ENCODE measurements around the gene PROKR1. TPM values are rescaled to one million over a fixed set of nuclear protein-coding genes. Genes with fewer than 3 reads are reported as not detected.
A peak's percentile ranks its signal among the peaks of the same experiment; 100 is the strongest.

Gene PROKR1
- total and polyA plus RNA-seq, 2 donors (not counting 3 experiments of a cell fraction or from before 2014, with no cell fraction given) = not detected

DNA sequence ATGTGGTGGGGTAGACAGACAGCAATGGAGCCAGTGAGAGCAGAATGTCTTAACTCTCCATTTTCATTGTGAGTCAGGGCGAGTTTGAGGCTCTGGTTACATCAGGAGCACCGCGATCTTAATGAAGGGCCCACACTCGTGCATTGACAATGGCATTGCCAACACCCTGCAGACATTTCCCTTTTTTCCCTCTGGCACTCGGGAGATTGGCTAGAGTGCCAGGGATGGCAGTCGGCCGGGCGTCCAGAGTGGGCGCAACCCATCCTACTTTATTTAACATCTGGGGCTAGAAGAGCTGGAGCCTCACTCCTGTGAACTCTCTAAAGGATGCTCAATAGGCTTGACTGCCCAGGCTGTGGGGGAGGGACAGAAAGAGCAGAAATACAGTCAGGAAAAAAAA is 9.7 kb downstream of the PROKR1 start:
- no peak overlapping the region for H3K27ac ChIP-seq (ENCODE audit: insufficient read depth, low read depth, low read length)
- H2AFZ ChIP-seq (ENCODE audit: low read depth, low read length) = no peak overlapping the region
- dilution Hi-C loops (cut with MboI; ENCODE audit: extremely low pct_ligation_motif_present, low sequenced_read_pairs) (no loop called here), intact Hi-C loops (cut with micrococcal nuclease) (loop anchor here (5.0 kb wide), 1 partner anchor 186 kb away; the partner anchor contains the start of genes APLF and FBXO48)
- BruUV-seq (replicated peaks) = no TSS peak
- H4K20me1 ChIP-seq (replicated peaks; ENCODE audit: control insufficient read depth, extremely low read depth, insufficient read depth, low read length) = no peaks in the 10 kb centered on the region
- peaks cover 31 to 33% of the 10 kb centered on the region in 2 experiments for H3K27me3 ChIP-seq (ENCODE audit: control insufficient read depth in 2 of 2, insufficient read depth in 2 of 2, low read length in 2 of 2)
- peaks cover 17% of the 10 kb centered on the region for H3K4me1 ChIP-seq (ENCODE audit: control insufficient read depth, extremely low read depth, insufficient read depth, low read length)
- peak overlapping the region; percentile 73 for H3K4me2 ChIP-seq (ENCODE audit: insufficient read depth, low read length)
- no peak overlapping the region for H3K4me3 ChIP-seq (replicated peaks in 1 of 3; ENCODE audit: insufficient read depth in 1 of 3, low read depth in 1 of 3, low read length in 3 of 3)
- TF ChIP-seq GATA2 (IDR thresholded peaks at IDR 0.05; ENCODE audit: insufficient read depth, insufficient read length, low read depth, low read length) = no peak
- no peak for TF ChIP-seq POLR2AphosphoS5 (IDR thresholded peaks at IDR 0.05; ENCODE audit: insufficient read depth, low read depth, low read length)
- TF ChIP-seq POLR2A (IDR thresholded peaks at IDR 0.05; ENCODE audit: low read depth, low read length) = no peak
- no peak for TF ChIP-seq EZH2 (IDR thresholded peaks at IDR 0.05; ENCODE audit: borderline replicate concordance, low read depth, low read length, severe bottlenecking)
- TF ChIP-seq MYC (IDR thresholded peaks at IDR 0.05; ENCODE audit: low read depth, low read length) = no peak
- no peak for TF ChIP-seq JUN (IDR thresholded peaks at IDR 0.05; ENCODE audit: borderline replicate concordance, insufficient read depth, insufficient read length, low read depth)
- H3K9ac ChIP-seq (replicated peaks; ENCODE audit: extremely low read depth, insufficient read depth, low read length) = no peak overlapping the region
- ChIA-PET POLR2A (no interaction called here), CTCF (interaction anchor here (1.0 to 3.2 kb wide), 8 partner anchors 9 to 272 kb away, joined by 3 to 22 read pairs (median 6); partner anchors contain the start of gene PROKR1)
- H3K79me2 ChIP-seq (ENCODE audit: control insufficient read depth, insufficient read depth, low read length) = no peaks in the 10 kb centered on the region
- FAIRE-seq = no peak
- no peaks in the 10 kb centered on the region for H3K9me3 ChIP-seq (replicated peaks; ENCODE audit: control insufficient read depth, insufficient read depth, low read length)
- H3K36me3 ChIP-seq (ENCODE audit: control insufficient read depth in 2 of 2, extremely low read depth in 1 of 2, insufficient read depth in 2 of 2, low read length in 2 of 2) = no peaks in the 10 kb centered on the region
- H3K9me1 ChIP-seq (replicated peaks; ENCODE audit: control insufficient read depth, extremely low read depth, insufficient read depth, low read length) = no peaks in the 10 kb centered on the region
- no peak for DNase-seq (ENCODE audit: low read depth, low spot score)

DNA sequence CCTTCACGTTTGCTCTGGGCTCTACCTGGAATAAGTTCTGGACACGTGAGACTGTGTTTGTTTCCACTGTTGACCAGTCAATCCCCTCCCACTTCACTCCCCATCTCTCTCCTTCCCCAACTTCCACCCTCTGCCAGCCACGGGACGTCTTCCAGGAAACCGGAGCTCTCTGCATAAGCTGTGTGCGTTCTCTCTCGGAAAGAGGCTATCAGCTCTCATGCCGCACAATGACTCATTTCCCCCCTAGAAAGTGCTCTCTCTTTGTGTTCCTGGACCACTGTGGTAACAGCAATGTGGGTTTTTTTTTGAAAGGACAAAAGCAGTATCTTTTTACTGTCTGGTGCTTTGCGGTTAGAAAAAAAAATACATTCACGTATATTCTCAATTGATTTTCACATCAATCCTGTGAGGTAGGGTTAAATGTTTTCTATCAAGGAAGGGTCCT is 10.2 kb downstream of the PROKR1 start:
- dilution Hi-C loops (cut with MboI; ENCODE audit: extremely low pct_ligation_motif_present, low sequenced_read_pairs) (no loop called here), intact Hi-C loops (cut with micrococcal nuclease) (loop anchor here (5.0 kb wide), 1 partner anchor 186 kb away; the partner anchor contains the start of genes APLF and FBXO48)
- H3K4me2 ChIP-seq (ENCODE audit: insufficient read depth, low read length) = peak overlapping the region; percentile 73
- TF ChIP-seq EZH2 (IDR thresholded peaks at IDR 0.05; ENCODE audit: borderline replicate concordance, low read depth, low read length, severe bottlenecking) (no peak), POLR2A (IDR thresholded peaks at IDR 0.05; ENCODE audit: low read depth, low read length) (no peak), POLR2AphosphoS5 (IDR thresholded peaks at IDR 0.05; ENCODE audit: insufficient read depth, low read depth, low read length) (peak; percentile 56), GATA2 (IDR thresholded peaks at IDR 0.05; ENCODE audit: insufficient read depth, insufficient read length, low read depth, low read length) (peak; percentile 77), JUN (IDR thresholded peaks at IDR 0.05; ENCODE audit: borderline replicate concordance, insufficient read depth, insufficient read length, low read depth) (peak; percentile 81), MYC (IDR thresholded peaks at IDR 0.05; ENCODE audit: low read depth, low read length) (peak; percentile 38), FOS (IDR thresholded peaks at IDR 0.05; ENCODE audit: borderline replicate concordance, insufficient read depth, low read length) (peak; percentile 96)
- TF ChIP-seq, protein P1, sequence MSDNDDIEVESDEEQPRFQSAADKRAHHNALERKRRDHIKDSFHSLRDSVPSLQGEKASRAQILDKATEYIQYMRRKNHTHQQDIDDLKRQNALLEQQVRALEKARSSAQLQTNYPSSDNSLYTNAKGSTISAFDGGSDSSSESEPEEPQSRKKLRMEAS (IDR thresholded peaks at IDR 0.05; ENCODE audit: insufficient read depth, insufficient read length) = no peak
- TF ChIP-seq, protein P2, sequence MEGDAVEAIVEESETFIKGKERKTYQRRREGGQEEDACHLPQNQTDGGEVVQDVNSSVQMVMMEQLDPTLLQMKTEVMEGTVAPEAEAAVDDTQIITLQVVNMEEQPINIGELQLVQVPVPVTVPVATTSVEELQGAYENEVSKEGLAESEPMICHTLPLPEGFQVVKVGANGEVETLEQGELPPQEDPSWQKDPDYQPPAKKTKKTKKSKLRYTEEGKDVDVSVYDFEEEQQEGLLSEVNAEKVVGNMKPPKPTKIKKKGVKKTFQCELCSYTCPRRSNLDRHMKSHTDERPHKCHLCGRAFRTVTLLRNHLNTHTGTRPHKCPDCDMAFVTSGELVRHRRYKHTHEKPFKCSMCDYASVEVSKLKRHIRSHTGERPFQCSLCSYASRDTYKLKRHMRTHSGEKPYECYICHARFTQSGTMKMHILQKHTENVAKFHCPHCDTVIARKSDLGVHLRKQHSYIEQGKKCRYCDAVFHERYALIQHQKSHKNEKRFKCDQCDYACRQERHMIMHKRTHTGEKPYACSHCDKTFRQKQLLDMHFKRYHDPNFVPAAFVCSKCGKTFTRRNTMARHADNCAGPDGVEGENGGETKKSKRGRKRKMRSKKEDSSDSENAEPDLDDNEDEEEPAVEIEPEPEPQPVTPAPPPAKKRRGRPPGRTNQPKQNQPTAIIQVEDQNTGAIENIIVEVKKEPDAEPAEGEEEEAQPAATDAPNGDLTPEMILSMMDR (IDR thresholded peaks at IDR 0.05; ENCODE audit: extremely low read depth in 1 of 2, insufficient read depth in 1 of 2, low read depth in 1 of 2, low read length in 2 of 2) = no peak
- FAIRE-seq (peak; percentile 99), DNase-seq (ENCODE audit: low read depth, low spot score) (peak; percentile 86)
- H3K4me1 ChIP-seq (ENCODE audit: control insufficient read depth, extremely low read depth, insufficient read depth, low read length) = peaks cover 17% of the 10 kb centered on the region
- no peak overlapping the region for H3K9ac ChIP-seq (replicated peaks; ENCODE audit: extremely low read depth, insufficient read depth, low read length)
- ChIA-PET CTCF (interaction anchor here (1.0 to 3.2 kb wide), 8 partner anchors 10 to 272 kb away, joined by 3 to 22 read pairs (median 6); partner anchors contain the start of gene PROKR1), POLR2A (no interaction called here)
- H3K36me3 ChIP-seq (ENCODE audit: control insufficient read depth in 2 of 2, extremely low read depth in 1 of 2, insufficient read depth in 2 of 2, low read length in 2 of 2) = no peaks in the 10 kb centered on the region
- H2AFZ ChIP-seq (ENCODE audit: low read depth, low read length) = no peak overlapping the region
- no peaks in the 10 kb centered on the region for H3K9me3 ChIP-seq (replicated peaks; ENCODE audit: control insufficient read depth, insufficient read depth, low read length)
- peak overlapping the region in 1 of 3 experiments; percentile 2 for H3K4me3 ChIP-seq (replicated peaks in 1 of 3; ENCODE audit: insufficient read depth in 1 of 3, low read depth in 1 of 3, low read length in 3 of 3)
- no peaks in the 10 kb centered on the region for H3K9me1 ChIP-seq (replicated peaks; ENCODE audit: control insufficient read depth, extremely low read depth, insufficient read depth, low read length)
- no peak overlapping the region for H3K27ac ChIP-seq (ENCODE audit: insufficient read depth, low read depth, low read length)
- BruUV-seq (replicated peaks) = no TSS peak
- H4K20me1 ChIP-seq (replicated peaks; ENCODE audit: control insufficient read depth, extremely low read depth, insufficient read depth, low read length) = no peaks in the 10 kb centered on the region
- peaks cover 31 to 35% of the 10 kb centered on the region in 2 experiments for H3K27me3 ChIP-seq (ENCODE audit: control insufficient read depth in 2 of 2, insufficient read depth in 2 of 2, low read length in 2 of 2)
- H3K79me2 ChIP-seq (ENCODE audit: control insufficient read depth, insufficient read depth, low read length) = no peaks in the 10 kb centered on the region

Measured in endothelial cell of umbilical vein (primary cell).